ENCODE data around the gene SELENBP1. TPM values are rescaled to one million over a fixed set of nuclear protein-coding genes. Genes with fewer than 3 reads are reported as not detected.

The SELENBP1 gene
- total RNA-seq, 2 donors from 2014 or later: not detected

- Mint-ChIP-seq H3K27ac (peak overlapping the region; percentile 94 to 95), H3K9me3 (no peaks in the 10 kb centered on the region), H3K4me1 (ENCODE audit: low read depth in 2 of 2) (peaks cover 38% of the 10 kb centered on the region in 2 donors), H3K36me3 (peaks cover 17% of the 10 kb centered on the region), H3K4me3 (peak overlapping the region; percentile 100), H3K27me3 (no peaks in the 10 kb centered on the region)
- no peak for ATAC-seq
- DNase-seq (ENCODE audit: low spot score): no peak
These were observed 47.3 kb downstream of the SELENBP1 start for GRCh38 chr1:151325231-151325630.

DNA sequence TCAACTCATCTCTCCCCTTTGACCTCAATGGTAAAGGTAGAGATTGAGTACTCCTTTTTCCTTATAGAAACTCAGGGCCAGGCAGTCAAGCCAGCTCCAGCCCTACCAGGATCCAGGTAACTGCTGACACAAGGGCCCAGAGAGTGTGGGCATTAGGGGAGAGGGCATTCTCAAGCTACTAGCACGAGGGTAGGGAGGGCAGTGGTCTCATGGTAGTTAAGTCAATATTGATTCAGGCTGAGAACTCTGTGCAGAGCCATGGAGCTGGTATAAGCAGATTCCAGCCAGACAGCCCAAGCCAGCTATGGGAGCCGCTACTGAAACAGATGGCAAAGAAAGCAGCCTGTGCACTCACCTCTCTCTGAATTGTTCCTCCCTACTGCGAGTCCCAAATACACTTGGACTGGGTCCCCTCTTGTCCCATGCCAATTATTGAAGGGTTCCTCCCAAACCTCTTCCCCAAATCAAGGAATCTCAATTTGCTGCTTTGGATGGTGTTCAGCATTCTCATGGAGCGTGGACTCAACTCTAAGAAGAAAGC lies 48.0 kb downstream of the SELENBP1 start:
- peaks cover 18% of the 10 kb centered on the region for H3K36me3 Mint-ChIP-seq

DNA sequence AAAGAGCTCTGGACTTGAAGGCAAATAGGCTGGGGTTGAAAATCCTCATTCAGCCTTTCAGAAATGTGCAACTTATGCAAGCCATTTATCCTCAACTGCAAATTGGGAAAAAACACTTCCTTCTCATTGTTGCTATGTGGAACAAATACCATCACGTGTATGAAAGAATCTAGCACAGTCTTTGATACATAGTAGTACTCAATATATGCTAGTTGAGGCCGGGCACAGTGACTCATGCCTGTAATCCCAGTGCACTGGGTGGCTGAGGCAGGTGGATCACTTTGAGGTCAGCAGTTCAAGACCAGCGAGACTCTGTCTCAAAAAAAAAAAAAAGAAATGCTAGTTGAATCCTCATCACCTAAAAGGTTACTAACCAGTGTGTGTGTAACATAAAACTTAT lies 53.5 kb downstream of the SELENBP1 start:
- Mint-ChIP-seq H3K27me3 (no peaks in the 10 kb centered on the region), H3K4me1 (ENCODE audit: low read depth in 2 of 2) (peaks cover 14 to 27% of the 10 kb centered on the region in 2 donors), H3K4me3 (no peak overlapping the region), H3K36me3 (peaks cover 14% of the 10 kb centered on the region), H3K27ac (no peak overlapping the region), H3K9me3 (no peaks in the 10 kb centered on the region)
- DNase-seq (ENCODE audit: low spot score) (no peak), ATAC-seq (no peak)

More for the DNA sequence above, 48.0 kb downstream of the SELENBP1 start:
- Mint-ChIP-seq H3K9me3 (no peaks in the 10 kb centered on the region), H3K4me3 (no peak overlapping the region), H3K4me1 (ENCODE audit: low read depth in 2 of 2) (peaks cover 39 to 40% of the 10 kb centered on the region in 2 donors), H3K27me3 (no peaks in the 10 kb centered on the region), H3K27ac (peak overlapping the region in 1 of 2 donors; percentile 95)
- no peak for ATAC-seq
- DNase-seq (ENCODE audit: low spot score): no peak

- DNase-seq (ENCODE audit: low spot score) (no peak), ATAC-seq (no peak)
- Mint-ChIP-seq H3K9me3 (no peaks in the 10 kb centered on the region), H3K27ac (peak overlapping the region in 1 of 2 donors; percentile 37), H3K4me1 (ENCODE audit: low read depth in 2 of 2) (peaks cover 39 to 44% of the 10 kb centered on the region in 2 donors), H3K4me3 (no peak overlapping the region), H3K36me3 (peaks cover 18% of the 10 kb centered on the region), H3K27me3 (no peaks in the 10 kb centered on the region)
These were observed 56.8 kb downstream of the SELENBP1 start for GRCh38 chr1:151315565-151316235.

Other genes with a start within 250 kb of the SELENBP1 start
- 1 to 10 TPM in 1 of 2 donors, under 1 TPM in 1; 0.90 to 2.9 TPM for gene SEMA6C, start 226.1 kb downstream of the SELENBP1 start, total RNA-seq
- gene TNFAIP8L2, start 216.1 kb downstream of the SELENBP1 start, total RNA-seq: 10 to 100 TPM; 10.2 to 16.8 TPM
- 1 to 10 TPM; 5.0 to 6.3 TPM for gene LYSMD1, start 206.8 kb downstream of the SELENBP1 start, total RNA-seq
- gene SCNM1, start 206.6 kb downstream of the SELENBP1 start, total RNA-seq: 10 to 100 TPM; 55.2 to 63.2 TPM
- 1 to 10 TPM; 1.2 to 5.3 TPM for gene TMOD4, start 196.7 kb downstream of the SELENBP1 start, total RNA-seq
- 10 to 100 TPM; 33.1 to 74.4 TPM for gene VPS72, start 182.5 kb downstream of the SELENBP1 start, total RNA-seq
- gene PIP5K1A, start 174.2 kb downstream of the SELENBP1 start, total RNA-seq: 100 to 1,000 TPM in 1 of 2 donors, 10 to 100 TPM in 1; 93.8 to 116 TPM
- 100 to 1,000 TPM; 193 to 235 TPM for gene PSMD4, start 118.0 kb downstream of the SELENBP1 start, total RNA-seq
- 10 to 100 TPM; 29.1 to 31.2 TPM for gene ZNF687, start 90.4 kb downstream of the SELENBP1 start, total RNA-seq
- gene PI4KB, start 45.3 kb downstream of the SELENBP1 start, total RNA-seq: 10 to 100 TPM; 69.9 to 82.3 TPM
- 10 to 100 TPM; 40.3 to 95.4 TPM for gene RFX5, start 25.5 kb downstream of the SELENBP1 start, total RNA-seq
- 100 to 1,000 TPM; 375 to 427 TPM for gene PSMB4, start 26.9 kb upstream of the SELENBP1 start, total RNA-seq
- 100 to 1,000 TPM in 1 of 2 donors, 10 to 100 TPM in 1; 74.9 to 127 TPM for gene POGZ, start 86.8 kb upstream of the SELENBP1 start, total RNA-seq
- 1 to 10 TPM in 1 of 2 donors, under 1 TPM in 1; 0.31 to 1.8 TPM for gene CGN, start 138.7 kb upstream of the SELENBP1 start, total RNA-seq
- 1 to 10 TPM; 2.0 to 2.3 TPM for gene TUFT1, start 167.6 kb upstream of the SELENBP1 start, total RNA-seq
- 10 to 100 TPM; 28.3 to 34.2 TPM for gene SNX27, start 239.3 kb upstream of the SELENBP1 start, total RNA-seq